Osteocyte (in vitro differentiated cells): ENCODE measurements around the gene LEMD2. TPM values are rescaled to one million over a fixed set of nuclear protein-coding genes. Genes with fewer than 3 reads are reported as not detected.

ENCODE experiments used
- DNase-seq: peaks from one replicate; pipeline ENCODE4 v3.0.0; 2021; ENCODE audit warnings: mixed read lengths; ENCODE audit not compliant: unreplicated experiment; ENCODE audit errors: extremely low spot score
- H3K27ac Mint-ChIP-seq: one replicate; pipeline ENCODE4 v1.8.0; 2021; ENCODE audit warnings: mild to moderate bottlenecking, mixed read lengths; ENCODE audit not compliant: unreplicated experiment
- H3K27me3 Mint-ChIP-seq: one replicate; pipeline ENCODE4 v1.8.0; 2021; ENCODE audit warnings: mixed read lengths; ENCODE audit not compliant: unreplicated experiment
- H3K36me3 Mint-ChIP-seq: one replicate; pipeline ENCODE4 v1.8.0; 2021; ENCODE audit warnings: mixed read lengths; ENCODE audit not compliant: unreplicated experiment
- H3K4me1 Mint-ChIP-seq: one replicate; pipeline ENCODE4 v1.8.0; 2021; ENCODE audit warnings: mixed read lengths; ENCODE audit not compliant: unreplicated experiment
- H3K4me3 Mint-ChIP-seq: one replicate; pipeline ENCODE4 v1.8.0; 2021; ENCODE audit warnings: mild to moderate bottlenecking, moderate library complexity, mixed read lengths; ENCODE audit not compliant: unreplicated experiment
- H3K9me3 Mint-ChIP-seq: one replicate; pipeline ENCODE4 v1.8.0; 2021; ENCODE audit warnings: mixed read lengths; ENCODE audit not compliant: unreplicated experiment
- CTCF ChIP-seq: fragments of 200-600 bp; sonication (generic); IDR thresholded peaks from 2 replicates; pipeline ENCODE4 v1.5.0; 2021; ENCODE audit warnings: antibody characterized with exemption, mild to moderate bottlenecking, moderate library complexity
- total RNA-seq: library from RNA; stranded (reverse); gene quantifications from 2 replicates; pipeline ENCODE4 v1.2.1, GENCODE V29; 2021

The LEMD2 gene
- total RNA-seq, 1 donor from 2014 or later: 70.4 TPM

GRCh38 chr6:33755070-33755869 lies 33.7 kb downstream of the LEMD2 start:
- no peak for DNase-seq
- TF ChIP-seq CTCF: no peak
- Mint-ChIP-seq H3K27ac (no peak overlapping the region), H3K4me1 (peaks cover 46% of the 10 kb centered on the region), H3K27me3 (no peaks in the 10 kb centered on the region), H3K4me3 (no peak overlapping the region), H3K9me3 (no peaks in the 10 kb centered on the region), H3K36me3 (no peaks in the 10 kb centered on the region)

- Mint-ChIP-seq H3K36me3 (no peaks in the 10 kb centered on the region), H3K9me3 (no peaks in the 10 kb centered on the region), H3K4me1 (peaks cover 39% of the 10 kb centered on the region), H3K27ac (no peak overlapping the region), H3K4me3 (no peak overlapping the region), H3K27me3 (no peaks in the 10 kb centered on the region)
- no peak for TF ChIP-seq CTCF
- DNase-seq: no peak
Measured at GRCh38 chr6:33754222-33754621, 34.7 kb downstream of the LEMD2 start.

- no peak overlapping the region for H3K27ac Mint-ChIP-seq
- H3K27me3 Mint-ChIP-seq: no peaks in the 10 kb centered on the region
- TF ChIP-seq CTCF: no peak
- no peaks in the 10 kb centered on the region for H3K36me3 Mint-ChIP-seq
- no peak for DNase-seq
- peaks cover 43% of the 10 kb centered on the region for H3K4me1 Mint-ChIP-seq
- H3K4me3 Mint-ChIP-seq: no peak overlapping the region
- H3K9me3 Mint-ChIP-seq: no peaks in the 10 kb centered on the region
Measured at GRCh38 chr6:33752646-33753015, 36.3 kb downstream of the LEMD2 start.

GRCh38 chr6:33751771-33752645 lies 36.9 kb downstream of the LEMD2 start:
- H3K4me3 Mint-ChIP-seq: no peak overlapping the region
- H3K27me3 Mint-ChIP-seq: no peaks in the 10 kb centered on the region
- no peak overlapping the region for H3K27ac Mint-ChIP-seq
- H3K9me3 Mint-ChIP-seq: no peaks in the 10 kb centered on the region
- no peaks in the 10 kb centered on the region for H3K36me3 Mint-ChIP-seq
- DNase-seq: no peak
- peaks cover 43% of the 10 kb centered on the region for H3K4me1 Mint-ChIP-seq
- TF ChIP-seq CTCF: no peak
